Tibial artery (tissue), 4 donors: Measurements from ENCODE around the gene SNTG2.

ENCODE experiments used
- DNase-seq, 2 donors: peaks; one replicate each; pipeline ENCODE4 v3.0.0-alpha.2; 2019
- H3K27ac ChIP-seq, 2 donors: fragments of 200-600 bp; sonication (generic) in 1 of 2; 1 replicate in 1 of 2; 2 replicates in 1 of 2; pipeline ENCODE4 v1.5.1; 2018 to 2019; ENCODE audit warnings: mild to moderate bottlenecking in 1 of 2
- H3K27me3 ChIP-seq, 2 donors: fragments of 200-600 bp; sonication (generic) in 1 of 2; one replicate each; pipeline versions ENCODE4 v1.5.1 to v1.6.0; 2016 to 2019
- H3K36me3 ChIP-seq, 3 donors: fragments of 200-600 bp; sonication (generic) in 2 of 3; one replicate each; pipeline ENCODE4 v1.5.1; 2016 to 2019; ENCODE audit warnings: mild to moderate bottlenecking in 2 of 3
- H3K4me1 ChIP-seq, 4 donors: fragments of 200-600 bp; sonication (generic) in 2 of 4; 1 replicate in 3 of 4; 2 replicates in 1 of 4; pipeline ENCODE4 v1.5.1; 2016 to 2019
- H3K4me3 ChIP-seq, 2 donors: fragments of 200-600 bp; sonication (generic) in 1 of 2; 1 replicate in 1 of 2; 2 replicates in 1 of 2; pipeline ENCODE4 v1.5.1; 2018 to 2019; ENCODE audit warnings: mild to moderate bottlenecking in 2 of 2
- H3K9me3 ChIP-seq, 3 donors: fragments of 200-600 bp; sonication (generic) in 1 of 3; one replicate each; pipeline ENCODE4 v1.5.1; 2016 to 2019
- intact Hi-C: fragments of 100-400 bp; cut with DNase I; formaldehyde crosslinking; loops from one replicate; pipeline ENCODE4 v1.15.0; 2023; ENCODE audit warnings: low total_unique reads
- TF ChIP-seq, protein P1 (sequence below), 2 experiments: fragments of 200-600 bp in 1 of 2; fragments of 450-650 bp in 1 of 2; IDR thresholded peaks; one replicate each; pipeline ENCODE4 v1.5.1; 2017 to 2019; ENCODE audit warnings: antibody characterized with exemption in 2 of 2, mild to moderate bottlenecking in 1 of 2, moderate library complexity in 1 of 2

SNTG2 gene

GRCh38 chr2:1170241-1170640 lies 219.6 kb downstream of the SNTG2 start:
- Histone ChIP-seq H3K4me1 (no peaks in the 10 kb centered on the region), H3K4me3 (no peak overlapping the region), H3K27me3 (no peaks in the 10 kb centered on the region), H3K36me3 (no peaks in the 10 kb centered on the region), H3K27ac (no peak overlapping the region), H3K9me3 (no peaks in the 10 kb centered on the region)
- TF ChIP-seq, protein P1, sequence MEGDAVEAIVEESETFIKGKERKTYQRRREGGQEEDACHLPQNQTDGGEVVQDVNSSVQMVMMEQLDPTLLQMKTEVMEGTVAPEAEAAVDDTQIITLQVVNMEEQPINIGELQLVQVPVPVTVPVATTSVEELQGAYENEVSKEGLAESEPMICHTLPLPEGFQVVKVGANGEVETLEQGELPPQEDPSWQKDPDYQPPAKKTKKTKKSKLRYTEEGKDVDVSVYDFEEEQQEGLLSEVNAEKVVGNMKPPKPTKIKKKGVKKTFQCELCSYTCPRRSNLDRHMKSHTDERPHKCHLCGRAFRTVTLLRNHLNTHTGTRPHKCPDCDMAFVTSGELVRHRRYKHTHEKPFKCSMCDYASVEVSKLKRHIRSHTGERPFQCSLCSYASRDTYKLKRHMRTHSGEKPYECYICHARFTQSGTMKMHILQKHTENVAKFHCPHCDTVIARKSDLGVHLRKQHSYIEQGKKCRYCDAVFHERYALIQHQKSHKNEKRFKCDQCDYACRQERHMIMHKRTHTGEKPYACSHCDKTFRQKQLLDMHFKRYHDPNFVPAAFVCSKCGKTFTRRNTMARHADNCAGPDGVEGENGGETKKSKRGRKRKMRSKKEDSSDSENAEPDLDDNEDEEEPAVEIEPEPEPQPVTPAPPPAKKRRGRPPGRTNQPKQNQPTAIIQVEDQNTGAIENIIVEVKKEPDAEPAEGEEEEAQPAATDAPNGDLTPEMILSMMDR (IDR thresholded peaks at IDR 0.05) = no peak
- intact Hi-C loops = no loop called here
- DNase-seq = no peak

DNA sequence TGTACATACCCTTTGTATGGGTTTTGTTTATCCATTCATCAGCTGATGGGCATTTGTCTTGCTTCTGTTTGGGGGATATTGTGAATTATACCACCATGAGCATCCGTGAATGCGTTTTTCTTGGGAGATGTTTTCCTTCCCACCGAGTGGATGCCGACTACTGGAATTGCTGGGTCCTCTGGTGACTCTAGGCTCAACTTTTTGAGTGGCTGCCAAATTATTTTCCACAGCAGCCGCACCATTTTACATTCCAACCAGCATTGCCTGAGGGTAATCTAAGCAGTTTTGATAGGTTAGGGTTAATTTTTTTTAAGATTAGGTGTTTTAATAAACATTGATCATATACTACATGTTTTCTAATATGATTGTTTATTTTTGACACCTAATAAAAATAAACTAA lies 220.1 kb downstream of the SNTG2 start:
- DNase-seq = no peak
- TF ChIP-seq, protein P1 (IDR thresholded peaks at IDR 0.05) = no peak
- Histone ChIP-seq H3K27me3 (no peaks in the 10 kb centered on the region), H3K27ac (no peak overlapping the region), H3K9me3 (no peaks in the 10 kb centered on the region), H3K36me3 (no peaks in the 10 kb centered on the region), H3K4me1 (no peaks in the 10 kb centered on the region), H3K4me3 (no peak overlapping the region)
- intact Hi-C loops = no loop called here

- H3K27ac ChIP-seq = no peak overlapping the region
- H3K36me3 ChIP-seq = no peaks in the 10 kb centered on the region
- DNase-seq = no peak
- intact Hi-C loops = no loop called here
- TF ChIP-seq, protein P1 (IDR thresholded peaks at IDR 0.05) = no peak
- no peak overlapping the region for H3K4me3 ChIP-seq
- H3K9me3 ChIP-seq = no peaks in the 10 kb centered on the region
- H3K4me1 ChIP-seq = no peaks in the 10 kb centered on the region
- H3K27me3 ChIP-seq = no peaks in the 10 kb centered on the region
These were observed 222.9 kb downstream of the SNTG2 start for GRCh38 chr2:1173528-1173927.

DNA sequence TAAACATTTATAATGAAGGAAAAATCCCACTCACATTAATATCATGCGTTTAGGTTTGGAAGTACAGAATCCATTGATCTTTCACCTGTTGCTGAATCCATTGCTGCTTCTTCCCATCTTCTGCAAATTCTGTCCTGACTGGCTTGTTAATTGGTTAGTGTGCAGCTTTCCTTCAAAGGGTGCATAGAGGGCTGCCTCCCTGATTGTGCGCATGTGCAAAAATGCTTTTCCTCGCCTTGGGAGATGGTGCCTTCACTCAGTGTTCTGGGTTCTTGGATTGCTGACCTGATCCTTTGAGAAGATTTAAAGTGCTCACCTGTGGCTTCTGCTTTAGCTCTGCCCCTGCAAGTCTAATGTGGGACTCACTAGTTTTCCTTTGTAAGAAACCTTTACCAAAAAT lies 231.2 kb downstream of the SNTG2 start:
- Histone ChIP-seq H3K27me3 (no peaks in the 10 kb centered on the region), H3K9me3 (no peaks in the 10 kb centered on the region), H3K4me1 (no peaks in the 10 kb centered on the region), H3K36me3 (no peaks in the 10 kb centered on the region), H3K27ac (no peak overlapping the region), H3K4me3 (no peak overlapping the region)
- TF ChIP-seq, protein P1 (IDR thresholded peaks at IDR 0.05) = no peak
- no peak for DNase-seq
- intact Hi-C loops = no loop called here

GRCh38 chr2:1183300-1183699 lies 232.7 kb downstream of the SNTG2 start:
- no peaks in the 10 kb centered on the region for H3K27me3 ChIP-seq
- intact Hi-C loops = no loop called here
- H3K9me3 ChIP-seq = no peaks in the 10 kb centered on the region

More at GRCh38 chr2:1183300-1183699, 232.7 kb downstream of the SNTG2 start:
- Histone ChIP-seq H3K4me1 (no peaks in the 10 kb centered on the region), H3K27ac (no peak overlapping the region), H3K4me3 (no peak overlapping the region), H3K36me3 (no peaks in the 10 kb centered on the region)
- DNase-seq = no peak
- TF ChIP-seq, protein P1 (IDR thresholded peaks at IDR 0.05) = no peak
